Activated T-cell treated with anti-CD3 and anti-CD28 coated beads for 24 hours (primary cell): ENCODE results near the gene LILRB3.
A peak's percentile ranks its signal among the peaks of the same experiment; 100 is the strongest.
"Not testable (repeated sequence)": the region's sequence is repeated elsewhere in the genome, so short reads cannot be mapped to it uniquely, and the experiment has no call there.

Experiments used
- DNase-seq: peaks from one replicate; pipeline ENCODE4 v3.0.0-alpha.2; 2020; ENCODE audit warnings: low read depth

LILRB3 gene

DNA sequence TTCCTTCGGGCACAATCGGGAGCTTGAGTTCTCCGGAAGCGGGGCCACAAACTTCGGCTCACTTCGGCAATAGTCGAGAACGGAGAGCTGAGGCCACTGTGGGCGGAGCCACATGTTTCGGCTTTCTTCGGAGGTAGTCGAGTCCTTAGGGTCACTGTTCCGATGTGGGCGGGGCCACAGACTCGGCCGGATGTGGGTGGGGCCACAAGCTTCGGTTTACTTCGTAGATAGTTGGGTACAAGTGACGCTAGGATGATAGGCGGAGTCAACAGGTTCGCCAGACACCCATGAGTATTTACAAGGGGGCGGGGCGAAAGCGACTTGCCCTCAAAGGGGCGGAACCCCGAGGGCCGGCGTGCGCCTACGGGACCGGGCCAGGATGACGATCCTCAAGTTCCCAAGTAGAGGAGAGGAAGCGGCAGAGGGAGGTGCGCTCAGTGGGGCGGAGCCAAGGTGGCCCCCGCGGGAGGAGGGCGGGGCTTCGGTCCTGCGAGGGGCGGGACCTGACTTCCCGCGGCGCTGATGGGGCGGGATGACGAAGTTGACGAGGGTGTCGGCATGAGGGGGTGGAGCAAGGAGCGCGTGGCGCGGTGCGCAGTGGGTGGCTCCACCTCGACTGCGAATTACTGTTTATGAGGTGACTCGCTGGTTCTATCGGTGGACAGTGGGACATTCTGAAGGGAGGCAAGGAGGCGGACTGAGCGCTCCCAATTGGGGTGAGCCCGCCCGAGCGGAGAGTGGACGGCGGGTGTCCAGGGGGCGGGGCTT lies 32.9 kb downstream of the LILRB3 start:
- DNase-seq = peak; percentile 100

GRCh38 chr19:54189145-54189734 lies 33.6 kb downstream of the LILRB3 start, which contains the start of gene MBOAT7:
Gene MBOAT7 (minus strand): TSS chr19:54189580. CDS start chr19:54188508, 1,072 bp downstream.
- no peak for DNase-seq

GRCh38 chr19:54188215-54188871 lies 34.5 kb downstream of the LILRB3 start:
- peak; percentile 51 for DNase-seq

- DNase-seq = no peak
Observed at GRCh38 chr19:54186934-54187381, 35.8 kb downstream of the LILRB3 start.

- no peak for DNase-seq
Observed at GRCh38 chr19:54186351-54186750, 36.5 kb downstream of the LILRB3 start.

GRCh38 chr19:54183431-54183830 lies 39.4 kb downstream of the LILRB3 start:
- DNase-seq = no peak

DNA sequence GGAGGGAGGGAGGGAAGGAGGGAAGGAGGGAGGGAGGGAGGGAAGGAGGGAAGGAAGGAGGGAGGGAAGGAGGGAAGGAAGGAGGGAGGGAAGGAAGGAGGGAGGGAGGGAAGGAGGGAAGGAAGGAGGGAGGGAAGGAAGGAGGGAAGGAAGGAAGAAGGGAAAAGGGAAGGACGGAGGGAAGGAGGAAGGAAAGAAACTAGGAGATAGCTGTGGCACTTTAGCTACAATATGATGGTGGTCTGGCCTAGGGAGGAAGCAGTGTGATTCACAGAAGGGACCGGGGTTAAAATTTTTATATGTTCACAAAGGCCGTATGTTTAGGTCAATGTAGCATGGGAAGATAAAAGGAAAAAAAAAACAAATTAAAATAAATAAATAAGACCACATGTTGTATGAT lies 40.9 kb downstream of the LILRB3 start:
- DNase-seq = not testable (repeated sequence)

DNA sequence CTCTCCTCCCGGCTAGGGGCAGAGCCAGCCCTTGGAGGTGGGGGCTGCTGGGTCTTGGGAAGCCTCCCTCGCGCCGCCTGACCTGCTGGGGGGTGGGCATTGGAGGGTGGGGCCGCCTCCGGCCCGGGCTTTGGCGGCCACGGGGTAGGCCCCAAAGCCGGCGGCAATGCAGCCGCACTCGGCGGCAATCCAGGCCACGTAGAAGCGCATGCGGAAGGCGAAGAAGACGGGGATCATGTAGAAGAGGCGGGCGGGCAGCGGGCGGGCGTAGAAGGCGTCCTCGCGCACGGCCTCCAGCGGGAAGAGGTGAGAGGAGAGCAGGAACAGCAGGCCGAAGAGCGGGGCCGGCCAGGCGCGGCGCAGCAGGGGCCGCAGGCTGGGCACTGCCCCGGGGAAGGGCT lies 42.1 kb downstream of the LILRB3 start:
- no peak for DNase-seq

DNA sequence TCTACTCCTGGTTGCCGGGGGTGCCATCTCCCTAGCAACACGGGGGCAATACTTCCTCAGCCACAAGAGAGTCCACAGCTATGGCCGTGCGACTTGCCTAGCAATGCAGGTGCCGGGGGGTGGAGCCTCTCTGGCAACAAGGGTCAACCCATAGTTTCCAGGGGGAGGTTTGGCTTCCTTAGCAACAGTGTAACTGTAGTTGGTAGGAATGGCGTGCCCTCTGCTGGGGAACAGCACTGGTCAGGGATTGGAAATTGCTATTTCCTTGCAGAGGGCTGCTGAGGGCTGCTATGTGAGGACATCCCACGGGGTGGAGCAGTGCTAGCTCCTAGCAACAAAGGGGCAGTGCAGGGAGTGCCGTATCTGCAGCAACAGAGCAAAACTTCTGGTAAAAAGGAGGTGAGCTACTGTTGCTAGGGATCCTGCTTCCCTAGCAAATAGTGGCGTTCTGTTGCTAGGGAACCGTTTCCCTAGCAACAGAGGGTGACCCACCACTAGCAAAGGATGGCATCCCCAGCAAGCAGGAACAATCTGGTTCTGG lies 42.8 kb downstream of the LILRB3 start:
- DNase-seq = no peak

DNA sequence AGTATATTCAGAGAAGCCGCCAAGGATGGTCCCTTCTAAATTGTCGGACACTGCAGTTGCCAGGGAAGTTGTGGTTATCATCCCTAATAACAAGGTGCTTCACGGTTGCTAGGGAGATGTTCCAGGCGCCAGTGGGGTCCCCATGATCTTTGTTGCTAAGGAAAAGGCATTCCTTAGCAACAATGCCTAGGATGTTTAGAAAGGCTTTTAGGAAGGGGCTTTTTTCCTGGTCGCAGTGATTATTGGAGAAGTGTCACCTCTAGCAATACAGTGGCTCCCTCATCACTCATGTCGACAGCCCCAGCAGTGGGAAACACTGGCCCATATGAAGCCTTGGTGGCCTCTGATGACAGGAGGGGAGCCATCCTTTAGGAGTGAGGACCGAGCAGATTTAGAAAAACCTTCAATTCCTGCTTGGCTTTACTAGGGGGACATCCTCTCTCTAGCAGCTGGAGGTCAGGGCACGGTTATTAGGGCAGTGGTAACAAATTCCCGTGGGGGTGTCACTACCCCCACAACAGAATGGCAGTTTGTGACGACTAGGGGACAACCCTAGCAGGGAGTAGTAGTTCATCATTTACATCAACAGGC lies 43.5 kb downstream of the LILRB3 start:
- no peak for DNase-seq

DNA sequence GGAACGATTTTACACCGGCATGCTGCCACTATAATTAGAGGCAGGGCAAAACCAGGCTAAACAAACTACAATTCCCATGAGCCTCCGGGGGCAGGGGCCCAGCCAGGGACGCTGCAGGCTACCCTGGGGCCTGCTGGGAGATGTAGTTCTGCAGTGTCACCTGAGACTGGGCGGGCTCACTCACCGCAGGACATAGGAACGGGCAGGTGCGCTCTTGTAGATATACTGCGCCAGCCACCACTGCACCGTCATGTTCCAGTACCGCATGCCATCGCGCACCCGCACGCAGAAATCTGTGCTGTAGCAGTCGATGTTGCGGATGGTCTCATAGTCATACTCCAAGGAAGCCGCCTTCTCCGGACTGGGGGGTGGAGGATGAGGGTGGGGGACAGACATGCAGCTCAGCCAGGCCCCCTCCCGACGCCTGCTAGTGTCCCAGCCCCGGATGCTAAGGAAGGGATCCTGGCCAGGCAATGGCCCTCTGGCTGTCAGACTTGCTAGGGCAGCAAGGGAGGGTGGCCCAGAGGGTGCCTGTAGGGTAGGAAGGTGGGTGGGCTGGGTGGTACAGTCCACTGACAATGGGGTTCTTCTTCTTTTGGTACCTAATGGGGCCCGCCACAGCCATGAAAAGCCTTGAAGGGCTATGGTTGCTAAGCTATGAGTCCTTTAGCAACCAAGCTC lies 44.1 kb downstream of the LILRB3 start:
- no peak for DNase-seq

GRCh38 chr19:54173951-54174834 lies 48.6 kb downstream of the LILRB3 start:
- DNase-seq = no peak

DNA sequence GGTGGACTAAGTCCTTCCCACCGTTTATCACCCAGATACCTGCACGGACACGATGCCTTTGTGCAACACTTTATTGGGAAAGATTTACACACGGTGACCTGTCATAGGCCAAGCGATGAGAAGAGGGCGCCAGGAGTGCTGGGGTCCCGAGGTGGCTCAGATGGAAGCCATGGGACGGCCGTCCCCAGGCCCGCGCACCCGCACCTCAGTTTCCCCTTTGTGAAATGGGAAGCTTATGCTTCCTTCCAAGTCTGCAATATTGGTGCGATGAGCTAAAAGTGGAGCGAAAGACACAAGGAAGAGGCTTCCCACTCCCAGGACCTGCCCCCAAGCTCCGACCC lies 49.5 kb downstream of the LILRB3 start:
- DNase-seq = no peak

DNA sequence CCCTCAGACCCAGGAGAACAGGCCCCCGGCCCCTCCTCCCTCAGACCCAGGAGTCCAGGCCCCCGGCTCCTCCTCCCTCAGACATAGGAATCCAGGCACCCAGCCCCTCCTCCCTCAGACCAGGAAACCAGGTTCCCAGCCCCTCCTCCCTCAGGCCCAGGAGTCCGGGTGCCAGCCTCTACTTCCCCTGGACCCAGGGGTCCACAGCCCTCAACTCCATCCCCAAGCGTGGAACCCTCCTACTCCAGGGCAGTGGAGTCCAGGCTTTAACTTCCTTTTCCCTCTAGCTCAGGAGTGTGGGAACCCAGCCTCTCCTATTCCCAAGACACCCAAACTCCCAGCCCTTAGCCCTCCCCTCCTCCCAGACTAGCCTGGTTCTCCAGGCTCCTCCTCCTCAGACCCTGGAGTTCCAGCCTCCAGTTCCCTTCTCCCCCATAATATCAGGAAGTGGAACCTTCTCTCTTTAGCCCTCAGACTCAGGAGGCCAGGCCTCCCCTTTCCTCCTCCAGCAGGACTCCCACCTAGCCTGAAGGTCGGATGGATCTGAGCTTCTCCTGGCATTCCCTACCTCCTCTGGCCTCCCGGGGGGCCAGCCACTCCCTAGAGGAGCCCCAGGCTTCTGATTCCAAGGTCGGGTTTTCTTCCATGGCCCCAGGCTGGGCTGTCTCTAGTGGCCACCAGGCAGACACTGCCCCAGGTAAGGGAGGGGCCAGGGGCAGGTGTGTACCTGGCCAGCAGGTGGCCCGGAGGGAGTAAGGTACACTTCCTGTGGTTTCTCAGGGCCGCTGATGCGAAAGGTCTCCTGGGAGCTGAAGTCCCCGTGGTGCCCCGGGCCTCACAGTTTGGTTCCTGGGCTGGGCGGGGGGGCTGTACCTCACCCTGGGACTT lies 50.1 kb downstream of the LILRB3 start, which contains the start of gene TMC4:
Gene TMC4 (minus strand): TSS at position 690 of the 888 bp plus-strand sequence. CDS start 43 bp downstream, at position 647.
- DNase-seq = no peak

- not testable (repeated sequence) for DNase-seq
Observed at GRCh38 chr19:54171736-54172431, 50.9 kb downstream of the LILRB3 start.

GRCh38 chr19:54169149-54169740 lies 53.6 kb downstream of the LILRB3 start:
- no peak for DNase-seq

DNA sequence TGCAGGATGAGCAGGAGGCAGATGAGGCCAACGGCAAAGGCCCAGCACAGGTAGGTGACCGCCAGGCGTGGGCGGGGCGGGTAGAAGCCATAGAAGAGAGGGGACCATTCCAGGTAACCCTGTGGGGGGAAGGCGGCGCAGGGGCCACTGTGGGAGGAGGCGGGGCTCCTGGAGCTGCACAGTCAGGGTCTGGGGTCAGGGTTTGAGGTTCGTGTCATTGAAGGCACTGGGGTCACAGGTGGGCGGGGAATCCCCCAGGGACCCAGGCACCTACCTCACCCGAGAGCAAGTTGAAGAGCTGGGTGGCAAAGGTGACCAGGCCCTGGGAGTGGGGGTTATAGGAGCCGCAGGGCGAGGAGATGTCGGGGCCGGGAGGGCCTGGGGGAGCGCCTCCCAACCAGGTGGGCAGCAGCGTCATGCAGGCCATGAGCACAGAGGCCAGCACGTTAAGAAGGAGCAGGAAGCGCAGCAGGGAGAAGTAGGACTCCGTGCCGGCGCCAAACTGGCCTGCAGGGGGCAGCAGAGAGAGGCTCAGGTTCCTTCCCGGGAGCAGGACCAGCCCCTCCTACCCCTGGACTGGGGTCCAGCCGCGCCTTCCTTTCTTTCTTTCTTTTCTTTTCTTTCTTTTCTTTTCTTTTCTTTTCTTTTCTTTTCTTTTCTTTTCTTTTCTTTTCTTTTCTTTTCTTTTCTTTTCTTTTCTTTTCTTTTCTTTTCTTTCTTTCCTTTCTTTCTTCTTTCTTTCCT lies 54.5 kb downstream of the LILRB3 start:
- DNase-seq = peak; percentile 81
